ENCODE data around the gene CYP46A1.
"Not testable (repeated sequence)": the region's sequence is repeated elsewhere in the genome, so short reads cannot be mapped to it uniquely, and the experiment has no call there.

The CYP46A1 gene

DNA sequence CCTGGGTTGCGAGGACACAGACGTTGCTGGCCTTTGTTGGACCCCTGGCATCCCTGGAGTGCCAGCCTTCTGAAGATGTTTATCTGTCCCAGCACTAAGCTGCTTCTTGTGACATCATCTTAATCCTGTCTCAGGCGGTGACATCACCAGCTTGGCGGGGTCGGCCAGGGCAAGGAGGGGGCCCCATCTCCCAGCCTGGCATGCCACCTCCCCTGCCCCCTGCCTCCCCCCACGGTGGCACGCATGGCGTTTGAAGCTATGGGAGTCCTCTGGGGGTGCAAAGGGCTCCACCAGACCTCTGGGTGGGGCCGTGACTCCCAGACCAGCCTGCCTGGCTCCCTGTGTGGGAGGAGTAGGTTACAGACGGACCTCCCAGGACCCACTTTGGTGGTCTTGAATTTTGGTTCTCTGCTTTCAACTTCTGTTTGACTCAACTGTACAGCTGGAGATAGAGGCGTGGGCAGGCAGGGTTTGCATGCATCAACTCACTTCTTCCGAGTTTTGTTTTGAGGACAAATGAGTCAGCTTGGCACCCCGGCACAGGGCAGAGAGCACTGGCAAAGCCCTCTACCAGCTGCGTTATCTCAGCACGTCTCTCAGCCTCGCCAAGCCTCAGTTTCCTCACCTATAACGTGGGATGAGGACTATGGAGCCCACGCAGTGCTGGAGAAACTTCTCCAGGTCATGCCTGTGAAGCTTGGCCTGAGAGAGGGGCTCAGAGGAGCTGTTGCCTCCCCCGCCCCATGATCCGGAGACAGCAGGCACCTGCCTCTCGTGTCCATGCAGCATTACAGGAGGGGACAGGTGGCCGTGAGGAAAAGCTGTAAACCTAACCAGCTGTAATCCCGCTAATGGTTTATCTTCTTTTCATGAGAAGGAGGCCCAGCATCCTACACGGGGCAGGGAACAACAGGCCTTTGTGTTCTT lies 70.3 kb downstream of the CYP46A1 start:
- in situ Hi-C loops (cut with MboI; ENCODE audit: low sequenced_read_pairs) = no loop called here

DNA sequence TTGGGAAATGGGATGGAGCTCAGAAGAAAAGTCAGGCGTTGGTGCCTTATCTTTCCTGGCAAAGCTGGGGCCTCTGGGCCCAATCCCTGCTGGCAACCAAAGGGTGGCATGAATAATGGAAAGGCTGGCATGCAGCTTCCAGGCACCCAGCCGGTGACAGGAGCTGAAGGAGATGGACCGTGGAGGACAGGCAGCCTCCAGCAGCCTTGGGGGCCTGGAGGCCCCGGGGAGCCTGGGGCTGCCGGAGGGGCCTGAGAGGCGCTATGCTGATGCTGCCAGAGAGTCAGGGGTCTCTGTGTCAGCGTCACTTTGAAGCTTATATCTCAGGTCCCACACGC lies 70.9 kb downstream of the CYP46A1 start:
- in situ Hi-C loops (cut with MboI; ENCODE audit: low sequenced_read_pairs) = no loop called here

DNA sequence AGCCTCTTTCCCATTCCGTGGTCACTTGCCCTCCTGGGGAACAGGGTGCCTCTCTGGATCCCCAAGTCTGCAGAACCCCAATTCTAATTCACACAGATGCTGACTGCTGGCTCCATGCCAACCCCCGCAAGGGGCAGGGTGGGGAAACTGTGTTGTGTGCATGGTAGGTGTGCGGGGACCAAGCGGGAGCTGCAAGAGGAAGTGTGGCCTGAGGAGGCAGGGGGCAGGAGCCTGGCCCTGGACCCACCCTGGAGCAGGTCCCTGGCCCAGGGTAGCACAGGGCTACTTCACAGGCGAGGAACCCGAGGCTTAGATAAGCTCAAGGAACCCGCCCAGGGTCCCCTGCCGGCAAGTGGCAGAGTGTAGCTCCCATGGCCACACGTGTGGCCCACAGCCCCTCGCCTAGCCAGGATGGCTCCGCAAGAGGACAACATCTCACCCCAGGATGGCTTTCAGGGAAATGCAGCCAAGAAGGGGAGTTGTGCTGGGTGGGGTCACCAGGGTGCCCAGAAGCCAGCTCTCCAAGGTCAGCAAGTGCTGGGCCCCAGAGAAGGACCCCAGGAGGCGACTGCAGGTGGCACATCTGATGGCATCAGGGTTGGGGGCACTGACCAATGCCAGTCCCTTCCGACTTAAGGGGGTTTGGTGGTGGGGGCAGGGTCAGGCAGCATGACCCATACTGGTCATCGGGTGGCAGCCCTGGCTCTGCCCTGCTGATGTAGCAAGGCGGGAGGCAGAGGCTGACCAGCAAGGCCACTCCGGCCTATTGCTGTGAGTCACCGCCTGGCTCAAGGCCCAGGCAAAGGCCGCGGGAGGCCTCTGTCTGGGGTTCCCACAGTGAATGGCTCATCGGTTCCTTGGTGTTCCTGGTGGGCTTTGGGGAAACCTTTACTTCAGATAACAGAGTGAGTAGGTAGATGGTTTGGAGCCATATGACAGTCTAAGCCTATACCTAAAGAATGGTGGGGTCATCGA lies 71.8 kb downstream of the CYP46A1 start:
- in situ Hi-C loops (cut with MboI; ENCODE audit: low sequenced_read_pairs) = no loop called here

DNA sequence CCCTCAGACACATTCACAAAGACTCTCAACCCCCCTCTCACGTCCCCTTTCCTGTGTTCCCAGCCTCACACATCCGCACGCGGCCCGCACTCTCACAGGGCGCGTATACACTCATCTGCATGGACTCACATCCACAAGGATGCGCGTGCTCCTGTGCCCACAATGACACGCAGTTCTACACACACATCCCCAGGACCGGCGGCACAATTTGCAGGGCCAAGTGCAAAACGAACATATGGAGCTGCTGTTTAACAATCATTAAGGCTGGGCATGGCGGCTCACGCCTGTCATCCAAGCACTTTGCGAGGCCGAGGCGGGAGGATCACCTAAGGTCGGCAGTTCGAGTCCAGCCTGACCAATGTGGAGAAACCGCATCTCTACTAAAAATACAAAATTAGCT lies 72.7 kb downstream of the CYP46A1 start:
- in situ Hi-C loops (cut with MboI; ENCODE audit: low sequenced_read_pairs) = no loop called here

DNA sequence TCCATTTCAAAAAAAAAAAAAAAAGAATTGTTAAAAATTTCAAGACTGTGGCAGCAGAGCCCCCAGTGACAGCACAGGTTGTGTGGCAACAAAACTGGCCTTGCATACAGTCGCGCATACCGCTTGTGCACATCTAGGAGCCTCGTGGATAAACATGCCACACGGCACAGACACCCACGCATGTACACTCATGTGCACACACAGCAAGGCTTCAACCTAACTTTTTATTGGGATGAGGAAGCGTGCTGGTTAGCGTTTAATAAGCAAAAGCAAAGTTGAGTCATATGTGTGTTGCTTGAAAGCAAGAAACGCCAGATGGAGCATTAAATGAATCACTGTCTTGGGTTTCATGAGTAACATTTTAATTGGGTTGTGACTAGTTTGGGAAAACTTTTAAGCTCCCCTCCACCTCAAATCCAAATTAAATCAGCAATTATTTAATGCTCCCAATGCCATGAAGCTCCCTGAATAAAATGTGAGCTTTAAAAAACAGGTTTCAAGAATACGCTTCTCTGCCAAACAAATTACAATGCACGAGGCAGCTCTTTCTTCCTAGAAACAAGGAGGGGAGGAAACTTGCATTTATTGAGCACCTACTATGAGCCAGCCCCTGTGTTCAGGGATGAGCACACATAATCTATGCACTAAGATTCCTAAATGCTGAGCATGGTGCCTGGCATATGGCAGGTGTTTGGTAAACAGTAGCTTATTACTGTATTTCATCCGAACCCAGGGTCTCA lies 73.4 kb downstream of the CYP46A1 start:
- in situ Hi-C loops (cut with MboI; ENCODE audit: low sequenced_read_pairs) = no loop called here

DNA sequence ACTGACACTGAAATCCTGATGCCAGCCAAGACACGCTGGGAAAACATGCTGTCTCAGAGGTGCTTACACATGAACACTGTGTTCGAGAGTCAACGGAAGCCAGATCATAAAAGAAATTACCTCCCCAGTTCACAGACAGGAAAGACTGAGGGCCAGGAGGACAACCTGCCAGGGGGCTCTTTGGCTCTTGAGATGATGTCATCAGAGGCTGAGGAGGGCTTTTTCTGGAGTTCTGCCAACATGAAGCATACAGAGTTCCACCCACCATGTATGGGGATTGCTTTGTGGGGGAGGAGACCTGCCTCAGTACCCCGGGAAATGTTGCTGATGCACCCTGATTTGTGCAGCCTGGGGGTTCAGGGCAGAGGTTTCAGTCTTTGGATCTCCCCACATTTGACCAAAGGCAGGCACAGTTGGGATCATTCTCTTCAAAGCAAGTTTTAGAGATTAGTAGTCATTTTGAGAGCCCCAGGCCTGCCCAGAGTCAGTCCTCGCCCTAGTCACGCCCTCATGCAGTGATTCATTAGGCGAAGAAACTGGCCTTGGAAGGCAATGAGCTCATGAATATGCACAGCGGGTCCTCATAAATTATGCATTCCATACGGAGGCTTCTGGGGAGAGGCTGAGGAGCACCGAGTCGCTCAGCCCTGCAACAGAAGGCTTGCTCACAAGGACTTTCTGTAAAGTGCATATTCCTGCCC lies 74.2 kb downstream of the CYP46A1 start:
- in situ Hi-C loops (cut with MboI; ENCODE audit: low sequenced_read_pairs) = no loop called here

DNA sequence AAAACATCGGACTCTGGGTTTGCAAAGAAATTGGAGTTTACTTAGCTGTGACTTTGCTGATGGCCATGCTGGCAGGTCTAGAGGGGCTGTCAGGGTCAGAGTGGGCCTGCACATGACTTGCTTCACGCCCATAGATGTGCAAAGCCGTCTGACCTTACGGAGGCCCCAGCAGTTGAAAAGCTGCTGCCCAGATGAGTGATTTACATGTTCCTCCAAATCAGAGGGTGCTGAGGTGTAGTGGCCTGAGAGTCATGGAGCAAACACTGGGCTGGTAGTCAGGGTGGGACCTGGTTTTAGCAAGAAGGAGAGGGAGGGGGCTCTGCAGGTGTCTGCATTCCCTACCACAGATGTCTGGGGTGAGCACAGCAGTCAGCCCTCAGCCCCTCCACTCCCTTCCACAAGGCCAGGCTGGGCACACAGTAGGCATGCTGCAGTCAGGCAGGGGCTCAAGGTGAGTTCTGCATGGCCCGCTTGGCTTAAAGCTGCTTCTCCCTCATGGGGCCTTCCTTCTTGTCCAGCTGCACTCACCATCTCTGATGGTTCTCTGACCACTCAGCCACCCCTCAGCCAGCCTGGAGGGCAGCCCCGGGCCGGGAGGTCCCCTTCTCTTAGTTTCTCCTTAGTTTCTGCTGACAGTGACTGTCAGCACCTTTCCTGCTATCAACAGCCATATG lies 74.9 kb downstream of the CYP46A1 start:
- in situ Hi-C loops (cut with MboI; ENCODE audit: low sequenced_read_pairs) = no loop called here

DNA sequence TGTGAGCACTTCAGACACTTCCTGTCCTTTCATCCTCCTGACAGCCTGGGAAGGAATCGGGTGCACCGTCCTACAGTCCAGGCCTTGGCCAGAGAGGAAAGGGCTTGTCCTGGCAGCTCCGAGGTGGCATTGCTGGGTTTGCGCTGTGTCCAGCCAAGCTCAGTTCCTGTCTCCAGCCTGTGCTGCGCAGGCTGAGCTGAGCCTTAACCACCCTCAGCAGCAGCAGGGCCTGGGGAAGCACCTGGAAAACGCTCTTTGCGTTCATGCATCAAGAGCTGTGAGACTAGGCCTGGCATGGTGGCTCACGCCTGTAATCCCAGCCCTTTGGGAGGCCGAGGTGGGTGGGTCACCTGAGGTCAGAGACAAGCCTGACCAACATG lies 75.4 kb downstream of the CYP46A1 start:
- in situ Hi-C loops (cut with MboI; ENCODE audit: low sequenced_read_pairs) = no loop called here

DNA sequence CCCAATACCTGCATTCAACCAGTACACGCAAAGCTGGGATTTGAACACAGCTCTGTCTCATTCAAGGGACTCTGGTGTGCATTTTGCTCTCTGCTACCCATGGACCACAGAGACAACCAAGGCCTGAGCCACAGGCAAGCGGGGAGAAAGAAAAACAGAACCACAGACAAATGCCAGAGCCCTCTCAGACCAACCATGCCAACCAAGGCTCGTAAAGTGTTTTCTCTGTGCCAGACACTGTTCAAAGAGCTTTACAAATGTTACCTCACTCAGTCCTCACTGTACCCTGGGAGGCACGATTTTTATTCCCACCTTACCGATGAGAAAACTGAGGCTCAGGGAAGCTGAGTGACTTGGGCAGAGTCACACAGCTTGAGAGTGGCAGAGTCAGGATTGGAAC lies 76.7 kb downstream of the CYP46A1 start:
- in situ Hi-C loops (cut with MboI; ENCODE audit: low sequenced_read_pairs) = no loop called here

DNA sequence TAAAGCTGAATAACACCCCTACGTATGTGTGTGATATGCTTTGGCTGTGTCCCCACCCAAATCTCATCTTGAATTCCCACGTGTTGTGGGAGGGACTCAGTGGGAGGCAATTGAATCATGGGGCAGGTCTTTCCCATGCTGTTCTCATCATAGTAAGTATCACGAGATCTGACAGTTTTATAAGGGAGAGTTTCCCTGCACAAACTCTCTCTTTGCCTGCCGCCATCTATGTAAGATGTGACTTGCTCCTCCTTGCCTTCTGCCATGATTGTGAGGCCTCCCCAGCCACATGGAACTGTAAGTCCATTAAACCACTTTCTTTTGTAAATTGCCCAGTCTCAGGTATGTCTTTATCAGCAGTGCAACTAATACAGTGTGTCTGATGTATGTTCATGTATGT lies 78.8 kb downstream of the CYP46A1 start:
- in situ Hi-C loops (cut with MboI; ENCODE audit: low sequenced_read_pairs) = not testable (repeated sequence)

DNA sequence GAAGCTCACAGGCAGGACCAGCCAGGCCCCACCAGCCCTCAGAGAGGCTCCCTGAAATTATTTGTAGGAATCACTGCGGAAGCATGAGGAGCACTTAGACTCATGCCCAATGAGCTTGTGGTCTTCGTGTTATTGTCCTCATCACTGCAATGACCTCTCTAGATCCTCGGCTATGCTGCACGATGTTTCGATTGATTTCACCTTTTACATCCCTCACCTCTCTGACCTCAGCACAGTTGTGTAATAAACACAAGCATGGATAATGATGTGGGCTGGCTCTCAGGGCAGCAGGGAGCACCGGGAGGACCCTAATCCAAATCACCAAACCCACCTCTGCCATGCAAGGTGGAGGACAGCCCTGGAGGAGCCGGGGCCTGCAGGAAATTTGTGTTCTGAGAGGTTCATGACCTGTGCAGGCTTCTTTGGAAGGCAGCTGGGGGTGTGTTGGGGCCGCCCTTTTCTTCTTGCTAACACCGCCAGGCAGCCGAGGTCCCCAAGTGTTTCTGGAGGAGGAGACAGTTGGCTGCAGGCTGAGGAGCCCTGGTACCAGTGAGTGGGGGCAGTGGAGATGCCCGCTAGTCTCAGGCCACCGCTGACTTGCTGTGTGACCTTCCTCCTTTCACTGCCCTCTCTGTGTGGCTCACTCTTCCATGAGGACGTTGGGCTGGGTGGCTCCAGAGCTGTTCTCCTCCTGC lies 79.6 kb downstream of the CYP46A1 start:
- in situ Hi-C loops (cut with MboI; ENCODE audit: low sequenced_read_pairs) = no loop called here

DNA sequence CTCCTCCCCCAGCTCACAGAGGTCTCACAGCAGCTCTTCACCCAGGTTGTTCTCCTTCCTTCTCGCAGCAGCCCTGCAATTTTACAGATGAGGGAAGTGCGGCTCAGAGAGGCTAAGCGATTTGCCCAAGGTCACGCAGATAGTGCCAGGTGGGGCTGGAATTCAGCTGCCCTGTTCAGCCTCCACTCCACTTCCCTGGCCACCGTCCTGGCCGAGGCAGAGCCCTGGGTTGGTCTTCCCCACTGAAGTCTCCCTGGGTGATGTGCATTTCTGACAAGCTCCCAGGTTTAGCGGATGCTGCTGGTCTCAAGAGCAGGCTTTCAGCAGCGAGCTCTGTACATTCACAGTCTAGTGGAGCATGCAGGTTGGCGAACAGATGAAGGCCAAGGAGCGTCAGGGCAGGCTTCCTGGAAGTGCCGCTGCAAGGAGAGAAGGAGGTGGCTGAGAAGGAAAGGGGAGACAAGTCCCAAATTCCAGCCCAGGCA lies 80.2 kb downstream of the CYP46A1 start:
- in situ Hi-C loops (cut with MboI; ENCODE audit: low sequenced_read_pairs) = no loop called here

DNA sequence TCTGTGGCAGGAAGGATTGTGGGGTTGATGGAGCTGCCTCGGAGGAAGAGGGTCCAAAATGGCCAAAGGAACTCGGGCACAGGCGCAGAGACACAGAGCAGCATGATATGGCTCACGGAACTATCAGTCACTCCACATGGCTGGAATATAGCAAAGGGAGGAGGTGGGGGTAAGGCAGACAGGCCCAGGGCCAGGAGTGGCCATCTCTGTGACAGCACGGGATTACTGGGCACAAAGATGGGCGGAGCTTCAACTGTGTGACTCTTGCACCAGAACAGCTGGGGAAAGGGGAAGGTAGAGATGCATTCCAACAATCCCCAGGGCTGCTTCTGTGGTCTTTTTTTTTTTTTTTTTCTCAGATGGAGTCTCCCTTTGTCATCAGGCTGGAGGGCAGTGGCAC lies 84.3 kb downstream of the CYP46A1 start:
- in situ Hi-C loops (cut with MboI; ENCODE audit: low sequenced_read_pairs) = no loop called here

DNA sequence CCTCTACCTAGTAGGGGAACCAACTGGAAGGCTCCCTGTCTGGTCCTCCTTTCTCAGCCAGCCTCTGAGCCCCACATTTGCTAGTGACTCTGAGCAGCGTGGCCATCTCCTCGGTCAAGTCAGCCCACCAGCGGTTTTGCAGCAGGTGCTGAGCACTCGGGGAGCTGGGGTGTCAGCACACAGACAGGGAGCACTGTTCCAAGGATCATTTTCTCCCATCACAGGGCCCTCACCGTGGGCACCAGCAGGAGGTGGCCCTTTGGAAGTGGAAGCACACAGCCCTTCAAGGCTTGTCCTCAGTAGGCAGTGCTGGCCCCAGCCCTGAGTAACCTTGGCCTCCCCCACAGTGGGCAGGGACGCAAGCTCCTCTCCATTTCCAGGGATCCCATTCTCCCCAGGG lies 85.0 kb downstream of the CYP46A1 start:
- in situ Hi-C loops (cut with MboI; ENCODE audit: low sequenced_read_pairs) = no loop called here

DNA sequence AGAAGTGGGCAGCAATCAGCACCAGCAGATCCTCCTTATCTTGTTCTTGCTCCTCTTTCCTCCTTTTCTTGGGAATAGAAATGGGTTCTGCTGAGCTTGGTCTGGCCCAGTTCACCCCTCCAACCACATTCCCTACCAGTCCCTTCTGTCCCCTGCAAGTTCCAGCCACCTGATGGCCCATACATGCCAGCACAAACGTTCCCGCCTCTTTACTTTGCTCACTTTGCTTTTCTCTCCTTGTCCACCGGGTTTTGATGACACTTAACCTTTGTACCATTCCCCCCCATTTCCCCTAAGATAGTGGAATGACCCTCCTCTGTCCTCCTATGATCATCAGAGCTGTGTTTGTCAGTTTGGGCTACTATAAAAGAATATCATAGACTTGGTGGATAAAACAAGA lies 85.7 kb downstream of the CYP46A1 start:
- in situ Hi-C loops (cut with MboI; ENCODE audit: low sequenced_read_pairs) = no loop called here

DNA sequence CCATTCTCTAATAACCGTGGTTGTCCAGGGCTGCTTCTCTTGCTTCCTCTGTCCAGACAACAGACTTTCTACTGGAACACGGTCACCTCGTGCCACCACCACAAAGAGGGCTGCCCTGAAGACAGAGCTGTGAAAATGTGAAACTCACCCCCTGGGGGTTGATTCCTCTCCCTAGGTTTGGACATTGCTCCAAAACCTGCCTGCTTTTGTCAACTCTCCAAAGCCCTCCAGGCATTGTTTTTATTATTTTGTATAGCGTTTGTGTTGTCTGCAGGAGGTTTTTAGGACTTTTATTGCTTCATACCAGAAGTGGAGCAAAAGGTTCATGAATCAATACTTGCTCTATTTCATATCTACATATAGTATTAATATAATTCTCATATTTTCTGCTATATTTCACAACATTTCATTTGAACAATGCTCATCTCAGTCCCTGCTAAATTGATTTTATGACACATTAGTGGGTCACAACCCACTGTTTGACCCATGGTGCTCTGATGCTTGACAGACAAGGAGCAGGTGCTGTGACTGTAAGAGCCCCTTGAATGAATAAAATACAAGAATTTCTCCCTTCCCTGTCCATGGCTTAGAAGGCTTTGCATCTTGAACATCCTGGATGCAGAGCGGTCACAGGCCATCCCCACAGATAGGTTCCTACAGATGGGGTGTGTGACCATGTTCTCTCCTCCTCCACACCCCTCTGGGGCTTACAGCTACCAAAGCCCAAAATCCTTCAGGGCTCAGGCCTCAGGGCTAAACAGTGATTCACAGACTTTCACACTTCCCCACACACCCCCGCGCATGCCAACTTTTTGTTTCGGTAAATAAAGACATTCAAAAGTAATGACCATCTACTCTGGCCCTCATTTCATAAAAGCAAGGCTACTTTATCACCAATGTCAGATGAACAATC lies 88.5 kb downstream of the CYP46A1 start:
- in situ Hi-C loops (cut with MboI; ENCODE audit: low sequenced_read_pairs) = no loop called here

DNA sequence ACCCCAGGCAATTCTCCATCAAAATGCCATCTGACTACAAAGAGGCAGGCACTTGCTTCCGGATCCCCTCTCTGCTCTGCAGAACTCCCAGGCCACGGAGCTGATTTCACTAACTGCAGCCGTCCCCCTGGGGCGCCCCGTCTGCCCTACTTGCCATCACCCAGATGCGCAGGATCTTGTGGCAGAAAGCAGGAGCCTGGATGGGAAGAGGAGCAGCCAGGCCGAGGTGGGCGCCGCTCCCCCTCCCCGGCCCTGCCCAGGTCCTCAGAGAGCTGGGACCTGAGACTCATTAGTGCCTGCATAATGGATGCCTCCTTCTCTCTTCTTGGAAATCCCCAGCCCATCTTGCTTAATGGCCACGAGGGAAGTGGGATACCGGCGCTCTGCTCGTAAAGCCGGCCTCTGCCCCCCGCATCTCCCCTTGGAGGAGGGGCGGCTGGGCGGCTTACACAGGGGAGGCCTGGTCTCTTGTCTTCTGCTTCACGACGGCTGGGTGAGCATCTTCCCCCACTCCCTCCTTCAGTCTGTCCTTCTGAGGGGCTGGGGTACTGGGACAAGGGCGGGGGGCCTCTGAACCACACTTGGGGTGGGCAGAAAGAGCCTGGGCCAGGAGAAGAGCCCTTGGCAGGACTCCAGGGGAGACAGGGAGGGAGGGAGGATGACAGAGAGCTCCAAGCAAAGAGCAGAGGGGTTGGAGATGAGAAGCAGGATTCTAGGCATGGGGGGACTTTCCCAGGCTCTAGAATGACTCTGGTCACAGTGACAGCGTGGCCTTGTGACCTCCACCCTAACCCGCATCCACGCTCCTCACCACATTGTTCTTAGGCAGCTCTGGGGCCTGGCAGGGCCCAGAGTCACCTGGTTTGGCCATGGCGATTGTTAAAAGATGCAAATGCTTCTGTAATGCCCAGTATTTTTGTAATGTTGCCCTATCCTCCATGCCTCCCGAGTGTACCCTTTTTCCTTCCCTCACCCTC lies 89.7 kb downstream of the CYP46A1 start:
- in situ Hi-C loops (cut with MboI; ENCODE audit: low sequenced_read_pairs) = no loop called here
